HG02852 (cell line): ENCODE measurements around the gene CACNA1H.

ENCODE experiments used
- ATAC-seq: cut with Tn5 transposase; IDR thresholded peaks from one replicate; pipeline ENCODE4 v1.9.1; 2021; ENCODE audit warnings: mild to moderate bottlenecking, moderate library complexity; ENCODE audit not compliant: unreplicated experiment

Gene CACNA1H

DNA sequence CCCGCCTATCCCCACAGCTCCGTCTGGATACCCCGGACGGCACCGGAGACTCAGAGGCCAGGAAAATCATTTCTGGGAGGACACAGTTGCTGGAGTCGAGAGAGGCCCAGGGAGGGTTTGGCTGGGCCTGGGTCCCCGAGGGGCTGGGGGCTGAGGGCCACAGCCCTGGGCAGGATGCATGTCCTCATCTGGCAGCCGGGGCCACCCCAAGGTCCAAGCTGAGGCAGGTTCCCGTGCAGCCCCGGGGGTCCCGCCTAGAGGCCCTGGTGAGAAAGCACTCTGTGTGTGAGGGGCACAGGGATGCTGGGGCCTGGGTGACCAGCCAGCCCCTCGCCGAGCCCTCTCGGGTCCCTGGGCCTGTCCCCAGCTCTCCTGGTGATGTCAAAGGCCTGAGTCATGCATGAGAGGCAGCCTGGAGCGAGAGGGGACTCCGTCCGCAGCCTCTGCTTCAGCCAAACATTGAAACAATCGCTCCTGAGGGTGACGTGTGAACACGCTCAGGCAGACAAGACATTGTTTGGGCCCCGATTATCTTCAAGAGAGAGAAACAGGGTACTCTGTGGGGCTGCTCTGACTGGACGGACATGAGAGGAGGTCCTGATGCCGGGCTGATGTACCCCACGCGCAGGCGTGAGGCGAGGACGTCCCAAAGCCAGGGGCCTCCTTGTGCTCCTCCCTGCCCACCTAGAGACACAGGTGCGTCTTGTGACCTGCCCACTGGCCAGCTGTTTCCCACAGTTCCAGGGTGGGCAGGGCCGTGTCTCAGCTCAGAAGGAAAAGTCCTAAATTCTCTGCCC, 31.1 kb upstream of the CACNA1H start:
- no peak for ATAC-seq

DNA sequence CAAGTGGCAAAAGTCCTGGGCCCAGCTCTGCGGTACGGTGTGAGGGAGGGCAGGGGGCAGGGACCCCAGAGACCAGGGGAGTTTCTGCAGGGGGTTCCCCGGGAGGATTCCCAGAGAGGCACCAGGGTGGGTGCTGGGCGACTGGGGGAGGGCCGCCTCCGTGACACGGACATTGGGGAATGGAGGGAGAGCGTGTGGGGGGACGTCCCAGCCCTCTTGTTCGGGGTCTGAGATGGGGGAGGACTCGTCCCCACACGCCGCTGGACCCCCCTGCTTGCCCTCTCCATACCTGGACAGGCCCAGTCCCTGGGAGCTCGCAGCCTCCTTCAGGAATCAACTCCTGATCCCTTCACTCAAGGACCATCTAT, 30.5 kb upstream of the CACNA1H start:
- no peak for ATAC-seq

DNA sequence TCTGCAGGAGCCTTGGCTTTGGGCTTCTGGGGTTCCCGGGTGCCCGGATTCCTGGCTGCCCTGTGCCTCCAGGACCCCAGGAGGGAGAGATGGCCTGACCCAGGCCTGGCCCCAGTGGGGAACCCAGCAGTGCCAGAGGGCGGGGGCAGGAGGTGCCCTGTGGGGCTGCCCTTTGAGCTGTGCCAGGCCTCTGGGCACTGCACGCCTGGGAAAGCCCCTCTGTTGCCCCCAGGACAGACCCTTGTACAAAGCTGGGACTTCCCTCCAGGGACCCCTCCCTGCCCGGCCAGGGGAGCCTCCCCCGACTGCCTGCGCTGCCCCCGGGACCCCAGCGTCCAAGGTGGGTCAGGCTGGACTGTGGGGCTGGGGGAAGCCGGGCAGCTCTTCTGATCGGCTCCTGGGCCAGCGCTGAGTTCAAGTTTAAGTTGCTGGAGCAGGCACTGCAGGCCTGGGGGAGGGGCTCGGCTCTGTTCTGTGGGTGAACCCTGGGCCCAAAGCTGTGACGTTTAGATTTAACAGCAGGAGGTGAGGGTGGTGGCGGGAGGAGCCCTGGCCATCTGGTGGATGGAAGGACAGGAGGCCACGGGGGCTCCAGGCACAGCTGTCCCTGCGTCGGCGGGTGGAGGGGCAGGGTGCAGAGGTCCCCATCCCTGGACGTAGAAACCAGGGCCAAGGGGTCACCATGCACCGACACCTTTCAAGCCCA, 29.2 kb upstream of the CACNA1H start:
- ATAC-seq: no peak

DNA sequence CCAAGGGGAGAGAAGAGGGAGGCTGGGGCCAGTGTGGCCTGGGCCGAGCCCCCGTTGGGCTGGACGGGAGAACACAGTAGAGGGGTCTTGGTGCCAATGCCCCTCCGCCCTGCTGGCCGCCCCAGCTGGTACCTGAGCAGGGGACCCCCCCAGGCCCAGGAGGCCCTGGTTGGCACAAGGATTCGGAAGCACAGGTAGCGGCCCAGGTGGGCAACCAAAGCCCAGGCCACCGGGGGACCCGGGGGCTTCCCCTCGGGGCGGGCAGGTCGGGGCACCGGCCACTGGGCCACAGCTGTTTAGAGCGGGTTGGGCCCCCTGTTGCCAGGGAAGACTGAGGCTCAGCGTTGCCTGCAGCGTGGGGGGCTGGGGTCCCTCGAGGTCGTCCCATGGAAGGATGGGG, 28.6 kb upstream of the CACNA1H start:
- ATAC-seq: no peak

DNA sequence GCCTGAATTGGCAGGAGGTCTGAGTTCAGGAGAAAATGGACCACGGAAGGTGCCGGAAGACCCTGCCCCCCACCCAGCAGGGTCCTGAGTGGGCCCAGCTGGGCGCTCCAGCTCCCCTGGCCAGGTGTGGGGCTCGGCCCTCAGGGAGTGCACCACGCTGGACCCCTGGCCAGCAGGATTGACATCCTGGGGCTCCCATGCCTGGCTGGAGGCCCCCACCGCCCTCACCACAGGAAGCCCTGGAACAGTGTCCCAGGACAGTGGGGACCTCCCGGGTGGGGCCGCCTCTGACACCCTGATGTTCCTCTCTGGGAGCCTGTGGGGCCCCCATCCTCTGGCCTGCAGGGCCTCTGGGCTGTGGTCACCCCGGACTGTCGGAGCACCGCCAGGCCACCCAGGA, 28.1 kb upstream of the CACNA1H start:
- no peak for ATAC-seq

DNA sequence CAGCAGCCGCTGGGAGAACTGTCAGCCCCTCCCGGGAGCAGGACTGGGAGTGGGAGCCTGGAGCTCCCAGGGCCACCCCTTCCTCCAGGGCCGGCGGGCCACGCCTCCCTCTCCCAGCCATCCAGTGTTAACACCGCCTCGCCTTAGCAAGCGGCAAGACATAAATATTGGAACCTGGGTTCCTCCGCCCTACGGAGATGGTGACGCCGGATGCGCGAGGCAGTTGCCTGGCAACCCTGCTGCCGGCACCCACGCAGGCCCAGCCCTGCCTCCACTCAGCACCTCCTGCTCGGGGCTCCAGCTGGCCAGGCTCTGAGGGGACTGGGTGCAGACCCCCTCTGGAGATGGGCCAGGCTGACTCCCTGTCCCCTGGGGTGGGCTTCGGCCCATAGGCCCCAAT, 27.4 kb upstream of the CACNA1H start:
- ATAC-seq: no peak

DNA sequence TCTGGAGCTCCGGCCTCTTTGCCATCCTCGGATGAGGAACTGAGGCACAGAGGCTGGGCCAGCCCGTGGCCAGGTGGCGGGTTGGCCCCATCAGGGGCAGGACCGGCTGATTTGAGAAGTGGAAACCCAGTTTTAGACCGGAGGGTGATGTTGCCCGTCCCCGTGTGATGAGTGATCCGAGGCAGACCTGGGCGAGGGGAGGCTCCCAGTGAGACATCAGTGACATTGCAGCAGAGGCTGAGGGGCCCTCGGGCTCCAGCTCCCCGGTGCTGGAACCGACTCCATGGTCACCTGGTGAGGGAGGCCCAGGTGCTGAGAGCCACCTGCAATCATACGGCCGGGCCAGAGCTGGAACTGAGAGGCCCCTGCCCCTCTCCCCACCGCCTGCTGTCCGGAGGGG, 26.9 kb upstream of the CACNA1H start:
- no peak for ATAC-seq

DNA sequence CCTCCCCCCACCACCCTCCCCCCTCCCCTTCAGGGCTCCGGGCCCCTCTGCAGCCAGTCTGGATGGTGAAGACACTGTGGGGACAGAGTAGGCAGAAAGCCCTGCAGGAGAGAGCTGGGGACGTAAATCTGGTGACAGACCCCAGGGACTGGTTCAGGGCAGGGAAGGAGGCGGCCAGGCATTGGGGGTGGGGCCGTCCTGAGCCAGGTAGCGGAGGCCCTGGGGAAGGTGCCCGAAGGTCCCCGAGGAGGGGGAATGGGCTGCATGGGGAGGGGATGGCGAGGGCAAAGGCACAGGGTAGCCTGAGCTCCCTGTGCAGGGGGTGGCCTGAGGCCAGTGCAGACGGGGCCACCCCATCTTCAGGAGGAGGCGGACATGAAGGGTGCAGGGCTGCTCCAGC, 26.3 kb upstream of the CACNA1H start:
- ATAC-seq: no peak

DNA sequence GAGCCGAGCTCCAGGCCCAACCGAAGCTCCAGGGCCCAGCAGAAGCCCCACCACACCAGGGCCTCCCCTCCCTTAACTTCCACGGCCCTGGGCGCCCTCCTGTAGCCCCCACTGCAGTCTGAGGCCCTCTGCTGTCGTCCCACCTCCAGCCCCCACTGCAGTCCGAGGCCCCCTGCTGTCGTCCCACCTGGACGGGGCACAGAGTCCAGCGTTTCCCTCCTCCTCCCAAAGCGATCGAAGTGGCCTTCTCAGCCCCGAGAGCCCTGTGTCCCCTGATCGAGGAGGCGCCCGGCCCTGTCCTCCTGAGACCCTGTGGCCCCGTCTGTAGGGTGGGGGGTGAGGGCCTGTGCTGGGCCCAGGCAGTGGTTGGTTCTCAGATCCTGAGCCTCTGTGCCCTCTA, 25.8 kb upstream of the CACNA1H start:
- no peak for ATAC-seq

DNA sequence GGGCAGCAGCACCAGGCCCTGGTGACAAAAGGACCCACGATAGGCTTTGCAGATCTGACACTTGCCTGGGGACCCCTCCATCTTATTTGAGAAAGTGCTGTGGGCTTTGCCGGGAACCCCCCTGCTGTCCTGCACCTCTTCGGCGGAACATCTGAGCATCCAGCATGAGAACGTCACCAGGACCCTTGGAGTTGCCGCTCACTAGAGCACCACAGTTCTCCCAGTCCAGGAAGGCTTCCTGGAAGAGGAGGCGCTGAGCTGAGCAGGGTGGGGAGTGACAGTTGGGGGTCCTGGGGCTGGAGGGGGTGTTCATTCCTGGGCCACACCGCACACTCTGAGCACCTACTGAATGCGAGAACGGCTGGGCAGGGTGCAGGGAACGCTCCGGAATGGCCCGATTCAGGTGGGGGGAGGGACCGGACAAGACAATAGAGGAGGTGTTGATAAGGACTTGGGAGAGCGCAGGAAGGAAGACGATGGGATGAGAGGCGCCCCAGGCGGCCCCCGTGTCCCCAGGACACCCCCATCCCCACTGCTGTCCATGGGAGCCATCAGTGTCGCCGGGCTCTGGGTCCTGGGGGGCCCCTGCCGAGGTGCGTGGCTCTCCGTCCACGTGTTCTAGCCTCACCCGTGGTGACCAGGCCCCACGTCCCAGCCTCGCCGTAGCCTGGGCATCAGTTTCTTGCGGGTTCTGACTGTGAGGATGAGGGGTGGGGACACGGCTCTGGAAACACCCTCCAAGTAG, 24.8 kb upstream of the CACNA1H start:
- no peak for ATAC-seq

DNA sequence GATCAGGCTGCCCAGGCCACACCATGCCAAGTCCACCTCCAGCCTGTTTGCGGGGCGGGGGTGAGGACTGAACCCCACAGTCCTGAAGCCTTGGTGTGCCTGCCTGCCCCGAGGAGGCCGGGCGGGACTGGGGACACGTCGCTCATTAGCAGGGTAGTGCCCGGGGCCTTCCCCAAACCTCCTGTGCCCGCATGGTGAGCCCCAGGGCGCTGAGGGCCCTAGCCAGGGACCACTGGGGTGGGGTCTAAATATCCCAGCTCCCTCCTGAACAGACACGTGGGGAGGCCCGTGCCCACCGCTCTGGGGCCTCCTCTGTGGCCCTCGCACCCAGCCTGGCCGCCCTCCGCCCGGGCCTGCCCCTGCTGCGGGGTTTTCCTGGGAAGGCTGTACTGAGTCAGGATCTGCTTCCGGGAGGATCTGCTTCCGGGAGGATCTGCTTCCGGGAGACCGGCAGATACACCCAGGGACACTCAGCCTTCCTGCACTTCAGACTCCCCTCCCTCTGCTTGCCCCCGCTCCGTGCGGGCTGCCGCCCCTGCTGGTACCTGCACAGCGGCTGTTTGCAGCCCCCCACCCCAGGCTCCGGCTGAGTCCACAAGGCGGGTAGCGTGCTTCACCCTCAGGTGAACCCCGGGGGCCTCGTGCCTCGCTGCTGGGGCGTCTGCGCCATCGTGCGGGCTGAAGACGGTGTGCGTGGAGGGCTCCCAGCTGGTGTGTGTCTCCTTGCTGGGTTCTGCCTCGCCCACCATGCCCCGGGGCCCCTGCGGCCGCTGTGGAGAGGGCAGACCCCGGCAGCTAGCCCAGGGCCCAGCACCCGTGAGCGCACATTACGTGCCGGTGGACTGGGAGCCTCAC, 23.6 kb upstream of the CACNA1H start:
- no peak for ATAC-seq

DNA sequence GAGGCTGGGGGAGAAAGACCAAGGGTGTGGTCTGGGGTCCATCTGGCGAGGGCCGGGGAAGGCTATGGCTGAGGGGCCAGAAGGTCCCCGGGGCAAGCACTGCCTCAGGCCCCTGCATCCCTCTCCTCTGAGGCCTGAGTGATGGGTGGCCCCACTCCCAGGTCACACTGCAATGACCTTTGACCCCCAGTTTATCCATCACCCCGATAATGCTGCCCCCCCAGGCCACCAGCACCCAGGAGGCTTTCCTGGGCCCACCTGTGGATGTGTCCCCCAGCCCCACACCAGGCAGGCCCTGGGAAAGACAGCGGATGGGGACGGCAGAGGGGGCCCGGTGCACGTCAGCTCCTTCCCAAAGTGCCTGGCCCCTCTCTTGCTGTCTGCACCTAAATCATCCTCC, 22.5 kb upstream of the CACNA1H start:
- ATAC-seq: no peak

DNA sequence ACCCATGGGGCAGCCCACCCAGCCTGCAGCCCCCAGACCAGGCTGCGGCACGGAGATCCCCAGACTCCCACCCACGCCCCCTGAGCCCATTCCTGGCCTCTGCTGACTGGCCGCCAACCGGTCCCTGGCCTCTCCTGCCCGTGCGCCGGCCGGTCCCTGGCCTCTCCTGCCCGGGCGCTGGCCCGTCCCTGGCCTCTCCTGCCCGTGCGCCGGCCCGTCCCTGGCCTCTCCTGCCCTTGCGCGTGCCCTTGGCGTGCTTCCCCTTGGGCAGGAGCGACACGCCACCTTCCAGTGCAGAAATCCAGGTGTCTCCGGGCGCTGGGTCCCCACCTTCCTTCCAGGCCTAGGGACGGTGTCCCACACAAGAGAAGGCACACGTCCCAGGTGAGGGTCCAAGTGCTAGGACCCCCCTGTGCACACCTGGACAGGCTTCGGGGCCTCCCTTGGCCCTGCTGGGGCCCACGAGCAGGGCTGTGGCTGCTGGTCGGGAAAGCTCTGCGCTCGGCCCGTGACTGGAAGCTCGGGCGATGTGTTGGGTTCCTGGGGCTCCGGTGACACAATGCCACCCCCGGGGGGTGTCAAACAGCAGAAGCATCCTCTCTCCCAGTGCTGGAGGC, 21.4 kb upstream of the CACNA1H start:
- no peak for ATAC-seq

DNA sequence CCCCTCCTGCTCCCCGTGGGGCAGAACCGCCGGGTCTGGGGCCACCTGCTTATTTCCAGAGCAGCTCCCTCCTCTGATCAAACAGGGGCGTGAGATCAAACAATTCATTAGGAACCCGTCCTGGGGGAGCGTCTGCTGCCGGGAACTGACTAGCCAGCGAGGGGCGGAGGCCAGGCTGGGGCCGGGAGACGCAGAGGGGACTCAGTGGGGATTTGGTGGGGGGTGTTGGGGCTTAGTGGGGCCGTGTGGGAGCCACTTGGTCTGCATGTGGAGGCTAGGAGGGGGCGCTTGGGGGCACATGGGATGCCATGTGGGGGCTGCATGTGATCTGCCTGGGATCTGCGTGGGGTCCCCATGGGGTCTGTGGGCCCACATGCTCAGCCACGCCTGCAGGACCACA, 20.5 kb upstream of the CACNA1H start:
- ATAC-seq: no peak

DNA sequence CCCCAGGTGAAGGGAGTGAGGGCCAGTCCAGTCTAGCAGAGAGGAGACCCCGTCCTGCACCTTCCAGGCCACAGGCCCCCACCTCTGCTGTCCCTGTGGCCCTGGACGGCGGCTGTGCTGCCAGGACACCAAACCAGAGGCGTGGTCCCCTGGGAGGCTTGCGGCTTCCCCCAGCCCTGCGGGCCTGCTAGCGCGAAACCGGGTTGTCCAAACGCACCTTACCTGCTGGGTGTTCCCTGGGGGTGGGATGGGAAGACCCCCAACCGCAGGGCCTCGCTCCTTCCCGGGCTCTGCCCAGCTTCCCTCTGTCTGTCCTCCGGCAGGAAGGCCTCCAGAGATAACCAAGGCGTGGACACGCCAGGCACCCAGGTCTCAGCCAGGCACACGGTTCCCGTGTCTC, 19.6 kb upstream of the CACNA1H start:
- no peak for ATAC-seq

DNA sequence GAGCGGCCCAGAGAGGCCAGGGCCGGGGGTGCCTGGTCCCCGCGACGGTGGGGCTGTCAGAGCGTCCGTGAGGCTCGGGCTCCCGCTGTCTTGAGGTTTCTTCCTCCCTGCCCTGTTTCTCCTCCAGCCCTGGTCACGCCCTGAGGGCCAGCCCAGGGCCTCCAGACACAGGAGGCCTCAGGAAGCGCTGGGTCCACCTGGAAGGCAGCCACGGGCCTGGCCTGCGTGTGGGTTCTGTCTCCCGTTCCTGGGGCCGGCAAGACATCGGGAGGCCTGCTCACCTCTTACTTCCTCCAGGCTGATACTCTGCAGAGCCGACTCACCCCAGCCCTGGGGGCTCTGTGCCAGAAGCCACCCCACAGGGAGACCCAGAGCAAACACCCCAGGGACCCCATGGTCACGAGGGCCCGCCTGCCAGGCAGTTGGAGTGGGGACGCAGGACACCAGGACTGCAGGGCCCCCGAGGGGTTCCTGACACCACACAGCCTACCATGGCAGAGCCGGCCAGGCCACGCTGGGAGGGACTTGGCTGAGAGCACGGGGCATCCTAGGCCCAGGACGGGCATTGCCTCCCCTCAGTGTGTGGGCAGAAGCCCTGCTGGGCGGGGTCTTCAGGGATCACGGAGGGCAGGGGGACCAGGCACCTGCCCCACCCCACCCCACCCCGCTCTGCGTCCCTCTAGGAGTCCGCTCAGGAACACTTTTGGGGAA, 18.9 kb upstream of the CACNA1H start:
- ATAC-seq: no peak

DNA sequence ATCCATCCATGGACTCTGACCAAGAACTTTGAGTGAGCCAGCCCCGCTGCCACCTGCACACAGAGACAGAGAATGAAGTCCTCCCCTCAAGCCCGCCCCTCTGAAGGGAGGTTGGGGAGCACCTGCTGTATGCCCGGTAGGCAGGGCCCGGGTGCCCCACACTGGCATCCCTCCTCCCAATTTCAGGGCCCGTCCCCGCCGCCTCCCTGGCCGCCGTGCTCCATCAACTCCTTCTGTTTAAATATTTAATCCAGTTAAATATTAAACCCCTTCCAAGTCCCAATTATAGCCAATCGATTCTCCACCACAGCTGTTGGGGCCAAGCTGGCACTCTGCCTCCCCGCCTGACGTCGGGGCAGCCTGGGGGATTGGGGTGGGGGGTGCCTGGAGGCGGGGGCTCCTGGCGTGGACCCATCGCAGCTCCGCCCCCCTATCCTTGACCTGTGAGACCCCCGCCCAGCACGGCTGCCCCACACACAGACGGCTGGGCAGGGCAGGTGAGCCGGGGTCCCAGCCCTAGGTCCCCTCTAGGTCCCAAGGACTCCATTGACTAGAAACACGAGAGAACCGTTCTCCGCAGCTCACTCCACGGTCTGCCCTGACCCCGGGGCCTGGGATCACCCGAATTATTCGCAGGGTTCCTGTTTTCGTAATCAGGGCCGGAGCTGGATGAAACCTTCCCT, 18.0 kb upstream of the CACNA1H start:
- ATAC-seq: no peak

DNA sequence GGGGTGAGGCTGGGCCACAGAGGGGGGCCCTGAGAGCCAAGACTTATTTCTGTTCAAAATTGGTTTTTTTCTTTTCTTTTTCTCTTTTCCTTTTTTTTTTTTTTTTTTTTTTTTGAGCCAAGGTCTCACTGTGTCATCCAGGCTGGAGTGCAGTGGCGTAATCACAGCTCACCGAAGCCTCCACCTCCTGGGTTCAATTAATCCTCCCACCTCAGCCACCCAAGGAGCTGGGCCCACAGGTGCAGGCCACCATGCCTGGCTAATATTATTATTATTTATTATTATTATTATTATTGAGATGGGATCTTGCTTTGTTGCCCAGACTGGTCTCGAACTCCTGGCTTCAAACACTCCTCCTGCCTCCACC, 17.5 kb upstream of the CACNA1H start:
- no peak for ATAC-seq

DNA sequence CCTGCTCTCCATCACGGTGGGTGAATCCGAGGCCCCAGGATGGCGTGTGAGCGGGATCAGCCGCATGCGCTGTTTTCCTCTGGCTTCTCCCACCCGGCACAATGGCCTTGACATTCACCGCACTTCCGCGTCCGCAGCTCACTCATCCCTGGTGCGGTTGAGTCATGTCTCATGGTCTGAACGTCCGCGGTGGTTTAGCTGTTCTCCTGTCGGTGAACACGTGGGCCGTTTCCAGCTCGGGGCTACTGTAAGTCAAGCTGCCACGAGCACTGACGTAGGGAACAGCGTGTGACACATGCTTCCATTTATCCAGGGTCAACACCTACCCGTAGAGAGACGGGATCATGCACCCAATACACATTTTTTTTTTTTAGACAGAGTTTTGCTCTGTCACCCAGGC, 15.3 kb upstream of the CACNA1H start:
- no peak for ATAC-seq
